DMS 273 treated with DMSO at 0.1 percent for 48 hours (cell line): ENCODE results near the gene FCGR2B.
"Not testable (repeated sequence)": the region's sequence is repeated elsewhere in the genome, so short reads cannot be mapped to it uniquely, and the experiment has no call there.

Experiments used
- DNase-seq: peaks from one replicate; lab custom pipeline; 2025; lab: John Stamatoyannopoulos, UW

The FCGR2B gene

GRCh38 chr1:161706113-161706481 lies 43.2 kb downstream of the FCGR2B start:
- no peak for DNase-seq

DNA sequence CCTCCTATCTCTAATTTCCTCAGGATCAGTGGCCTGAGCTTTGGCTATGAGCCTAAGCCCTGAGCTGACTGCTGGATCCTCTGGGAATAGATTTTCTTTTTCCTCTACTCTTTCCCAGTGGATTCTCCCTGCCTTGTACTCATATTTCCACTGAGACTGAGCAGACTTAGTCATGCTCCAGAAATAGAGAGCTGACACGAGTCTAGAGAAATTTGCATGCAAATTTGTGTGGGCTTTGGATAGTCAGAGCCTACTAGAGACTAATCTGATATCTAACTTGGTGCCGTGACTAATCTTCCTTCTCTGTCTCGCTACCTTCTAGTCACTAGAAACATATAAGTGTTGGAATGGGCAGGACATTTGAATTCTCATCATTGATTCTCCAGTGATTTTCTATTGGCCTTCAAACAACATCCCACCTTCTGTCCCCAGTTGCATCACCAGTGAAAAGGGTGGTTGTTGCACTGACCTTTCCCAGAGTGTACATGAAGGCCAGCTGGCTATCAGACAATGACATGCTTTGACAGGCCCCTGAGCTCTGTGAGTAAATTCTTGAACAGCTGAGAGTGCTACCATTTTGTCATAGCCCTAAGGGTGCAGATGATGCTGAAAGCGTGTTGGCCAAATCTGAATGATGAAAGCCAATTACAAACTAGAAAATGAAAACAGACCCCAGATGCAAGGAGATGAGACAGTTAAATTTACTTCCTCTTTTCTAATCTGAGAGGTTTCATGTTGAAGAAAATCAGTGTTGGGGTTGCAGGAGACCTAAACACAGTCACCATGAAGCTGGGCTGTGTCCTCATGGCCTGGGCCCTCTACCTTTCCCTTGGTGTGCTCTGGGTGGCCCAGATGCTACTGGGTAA lies 43.8 kb downstream of the FCGR2B start, which contains the start of gene FCRLA:
Gene FCRLA, plus strand, starts transcription at position 748 of the 866 bp plus-strand sequence. Its CDS starts 36 bp downstream, at position 784.
- no peak for DNase-seq

DNA sequence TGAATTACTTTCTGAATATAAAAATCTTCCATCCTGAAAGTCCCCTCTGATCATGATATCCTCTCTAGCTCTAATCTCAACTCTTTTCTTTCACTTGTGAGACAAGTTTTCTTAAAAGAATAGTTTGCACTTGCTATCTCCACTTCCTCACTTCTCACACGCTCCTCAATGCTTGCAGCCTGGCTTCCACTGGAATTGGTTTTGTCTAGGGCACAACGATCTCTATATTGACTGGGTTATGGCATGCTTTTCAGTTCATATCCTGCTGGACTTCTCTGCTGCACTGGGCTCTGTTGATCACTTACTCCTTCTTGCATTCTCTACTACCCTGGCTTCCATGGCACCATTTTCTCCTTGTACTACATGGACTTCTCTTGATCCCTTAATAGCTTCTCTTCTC lies 44.6 kb downstream of the FCGR2B start:
- DNase-seq, result no peak

- DNase-seq, result no peak
These were observed 46.4 kb downstream of the FCGR2B start for GRCh38 chr1:161709373-161709772.

GRCh38 chr1:161710560-161710959 lies 47.6 kb downstream of the FCGR2B start:
- no peak for DNase-seq

DNA sequence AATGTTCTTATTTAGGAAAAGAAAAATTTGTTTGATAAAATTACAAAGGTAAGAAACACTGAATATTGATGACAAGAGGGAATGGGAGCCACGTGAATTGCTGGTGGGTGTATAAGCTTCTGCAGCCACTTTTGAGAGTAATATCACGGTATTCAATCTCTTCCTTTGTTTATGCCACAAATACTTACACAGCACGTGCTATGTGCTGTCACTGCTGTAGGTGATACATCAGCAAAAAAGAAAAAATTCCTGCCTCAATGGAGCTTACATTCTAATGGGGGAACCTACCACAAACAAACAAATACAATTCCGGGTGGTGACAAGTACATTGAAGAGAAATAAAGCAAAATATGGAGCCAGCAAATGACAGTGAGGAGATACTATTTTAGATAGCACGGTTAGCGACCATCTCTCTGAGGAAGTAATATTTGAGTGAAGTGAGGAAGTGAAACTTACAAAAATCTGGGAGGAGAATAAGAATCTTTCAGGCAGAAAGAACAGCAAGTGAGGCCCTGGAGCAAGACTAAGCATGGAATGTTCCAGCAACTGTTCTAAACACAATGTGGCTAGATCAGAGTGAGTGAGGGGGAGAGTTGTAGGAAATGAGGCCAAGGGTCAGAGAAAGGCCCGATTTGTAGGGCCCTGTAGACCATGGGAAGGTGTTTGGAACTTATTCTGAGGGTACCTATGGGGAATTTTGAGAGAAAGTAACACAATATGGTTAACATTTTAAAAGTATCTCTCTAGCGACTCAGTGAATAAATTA lies 55.8 kb downstream of the FCGR2B start:
- no peak for DNase-seq

DNA sequence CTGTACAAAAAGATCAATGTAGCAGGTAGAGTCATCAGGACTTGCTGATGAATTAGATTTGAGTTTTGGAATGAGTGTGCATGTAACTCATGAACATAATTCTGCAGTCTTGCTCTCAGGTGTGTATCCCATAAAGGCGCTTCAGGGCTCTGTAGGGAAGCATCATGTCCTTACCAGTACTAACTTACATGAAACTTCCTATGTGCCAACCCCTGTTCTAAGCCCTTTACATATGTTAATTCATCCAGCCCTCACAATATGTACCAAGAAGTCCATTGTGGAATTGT lies 56.3 kb downstream of the FCGR2B start:
- no peak for DNase-seq

DNA sequence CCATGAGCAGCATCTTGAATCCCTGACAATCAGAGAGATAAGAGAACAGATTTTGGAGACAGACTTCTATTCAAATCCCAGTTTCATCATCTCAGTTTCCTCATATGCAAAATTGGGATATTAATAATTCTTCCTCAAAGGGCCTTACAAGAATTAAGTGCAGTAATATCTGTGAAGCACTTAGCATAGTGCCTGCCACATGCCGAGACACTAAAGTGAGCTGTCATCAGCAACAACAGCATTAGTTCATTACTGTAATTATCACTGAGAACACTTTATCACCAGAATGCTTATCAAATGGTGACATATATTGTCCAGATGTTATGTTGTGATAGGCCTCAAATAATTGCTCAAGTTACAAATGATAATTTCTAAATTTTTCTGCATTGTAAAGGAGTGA lies 57.5 kb downstream of the FCGR2B start:
- DNase-seq, result no peak

DNA sequence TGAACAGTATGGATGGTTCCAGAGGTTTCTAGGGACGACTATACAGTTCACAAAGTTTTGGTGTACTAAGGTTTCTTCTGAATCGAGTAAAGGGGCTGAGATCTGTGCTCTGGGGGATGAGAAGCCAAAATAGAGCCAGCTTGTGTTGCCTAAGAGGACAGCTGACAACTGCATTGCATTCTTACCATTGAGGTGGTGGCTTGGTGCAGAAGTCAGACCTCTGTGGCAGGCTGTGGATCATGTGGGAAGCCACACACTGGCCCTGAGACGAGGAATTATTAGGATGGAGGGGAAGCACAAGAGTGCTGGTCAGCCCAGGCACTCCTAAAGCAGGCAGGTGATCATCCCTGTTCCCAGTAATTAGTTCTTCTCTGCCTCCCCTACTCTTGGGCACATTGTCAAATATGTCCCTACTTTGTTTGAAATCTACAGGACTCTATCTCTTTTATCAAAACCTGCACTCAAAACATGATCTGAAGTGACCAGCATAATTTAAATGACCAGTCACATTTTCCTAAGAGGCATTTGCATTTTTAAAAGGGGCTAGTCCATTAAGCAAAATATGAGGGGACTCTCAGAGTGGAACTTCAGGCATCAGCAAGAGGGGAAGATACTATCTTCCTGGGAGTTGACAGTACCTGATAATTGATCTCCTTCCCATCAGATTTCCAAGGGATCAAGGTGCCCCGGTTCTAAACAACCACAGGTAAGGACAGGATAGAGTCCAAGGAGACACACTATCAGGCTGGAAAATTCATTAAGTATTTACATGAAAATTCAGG lies 58.2 kb downstream of the FCGR2B start, which contains the start of gene FCRLB:
Gene FCRLB, plus strand, starts transcription at position 589 of the 782 bp plus-strand sequence. CDS start 1,129 bp downstream, outside the sequence.
- no peak for DNase-seq

- no peak for DNase-seq
These were observed 58.9 kb downstream of the FCGR2B start for GRCh38 chr1:161721738-161722343.

GRCh38 chr1:161722406-161722805 lies 59.5 kb downstream of the FCGR2B start:
- DNase-seq, result no peak

- DNase-seq, result no peak
These were observed 60.7 kb downstream of the FCGR2B start for GRCh38 chr1:161723459-161724141.

- DNase-seq, result not testable (repeated sequence)
These were observed 62.4 kb downstream of the FCGR2B start for GRCh38 chr1:161725258-161725907.

DNA sequence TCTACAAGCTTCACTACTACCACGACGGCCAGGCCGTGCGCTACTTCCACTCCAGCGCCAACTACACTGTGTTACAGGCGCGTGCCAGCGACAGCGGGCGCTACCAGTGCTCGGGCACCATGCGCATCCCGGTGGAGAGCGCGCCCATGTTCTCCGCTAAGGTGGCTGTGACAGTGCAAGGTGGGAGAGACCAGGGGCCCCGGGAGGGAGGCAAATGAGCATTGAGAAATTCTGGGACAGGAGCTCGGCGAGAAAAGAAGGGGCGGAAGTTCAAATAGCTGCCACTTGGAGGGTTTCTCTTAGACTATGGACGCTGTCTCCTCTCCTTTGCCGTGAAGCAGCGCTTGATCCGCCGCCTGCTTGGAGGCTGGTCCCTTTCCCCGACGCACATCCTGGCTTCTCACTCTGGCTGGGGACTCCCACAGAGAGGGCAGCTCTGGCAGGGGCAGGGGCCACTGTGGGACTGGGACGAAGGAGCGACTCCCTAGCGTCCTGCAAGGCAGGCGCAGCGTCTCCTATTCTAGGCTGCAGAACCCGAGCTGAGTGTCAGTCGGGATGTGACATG lies 63.0 kb downstream of the FCGR2B start:
- DNase-seq, result no peak

DNA sequence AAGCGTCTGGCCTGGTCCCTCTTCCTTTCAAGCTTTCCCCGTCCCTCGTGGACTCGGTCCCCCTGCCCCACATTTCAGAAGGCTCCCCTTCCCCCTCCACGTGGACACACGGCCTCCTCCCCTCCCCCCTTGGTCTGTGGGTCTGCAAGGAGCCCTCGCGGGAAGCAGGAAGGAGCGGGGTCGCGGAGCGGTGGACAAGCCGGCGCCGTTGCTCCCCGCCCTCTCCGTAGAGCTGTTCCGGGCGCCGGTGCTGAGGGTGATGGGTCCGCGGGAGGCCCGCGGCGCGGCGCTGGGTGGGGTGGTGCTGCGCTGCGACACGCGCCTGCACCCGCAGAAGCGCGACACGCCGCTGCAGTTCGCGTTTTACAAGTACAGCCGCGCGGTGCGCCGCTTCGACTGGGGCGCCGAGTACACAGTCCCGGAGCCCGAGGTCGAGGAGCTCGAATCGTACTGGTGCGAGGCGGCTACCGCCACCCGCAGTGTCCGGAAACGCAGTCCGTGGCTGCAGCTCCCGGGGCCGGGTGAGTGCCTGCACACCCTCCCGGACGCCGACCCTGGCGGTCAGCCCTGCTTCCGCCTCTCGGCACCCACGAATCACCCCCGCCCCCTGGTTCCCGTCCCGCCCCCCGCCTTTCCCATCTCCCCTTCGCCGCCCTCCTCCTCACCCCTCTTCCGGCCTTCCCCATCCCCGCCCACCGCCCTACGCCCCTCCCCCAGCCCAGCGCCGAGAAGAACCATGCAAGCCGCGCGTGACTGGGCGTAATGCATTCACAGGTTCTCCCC lies 63.7 kb downstream of the FCGR2B start:
- DNase-seq, result peak; percentile 47

DNA sequence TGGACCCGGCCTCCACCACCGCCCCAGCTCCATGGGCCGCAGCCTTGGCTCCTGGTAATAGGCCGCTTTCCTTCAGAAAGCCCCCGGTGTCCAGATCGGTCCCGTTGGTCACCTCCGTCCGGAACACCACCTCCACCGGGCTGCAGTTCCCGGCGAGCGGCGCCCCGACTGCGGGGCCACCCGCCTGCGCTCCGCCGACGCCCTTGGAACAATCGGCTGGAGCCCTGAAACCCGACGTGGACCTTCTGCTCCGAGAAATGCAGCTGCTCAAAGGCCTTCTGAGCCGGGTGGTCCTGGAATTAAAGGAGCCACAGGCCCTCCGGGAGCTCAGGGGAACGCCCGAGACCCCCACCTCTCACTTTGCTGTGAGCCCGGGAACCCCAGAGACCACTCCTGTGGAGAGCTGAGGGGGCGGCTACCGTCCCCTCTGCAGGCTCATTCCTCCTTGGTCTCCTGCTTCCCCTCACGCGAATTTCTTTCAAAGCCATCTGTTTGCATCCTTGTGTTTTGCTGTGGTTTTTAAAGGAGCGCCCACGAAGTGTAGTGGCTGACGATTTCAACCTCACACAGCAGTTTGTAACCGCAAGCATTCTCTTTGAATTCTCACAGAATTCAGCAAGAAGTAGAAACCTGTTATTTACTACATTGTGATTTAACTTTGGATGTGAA lies 64.4 kb downstream of the FCGR2B start:
- DNase-seq, result no peak
